Trophoblast cell (in vitro differentiated cells and primary cell): ENCODE results near the gene TSHZ1.

Experiments
- DNase-seq, 2 donors: peaks; one replicate each; pipeline ENCODE4 v3.0.0-alpha.2; 2016
- H2AFZ ChIP-seq: 2 replicates; pipeline ENCODE4 v1.6.1; 2013; ENCODE audit warnings: low read length, moderate library complexity, mild to moderate bottlenecking; ENCODE audit not compliant: insufficient read depth, poor library complexity
- H2AK5ac ChIP-seq: 2 replicates; pipeline ENCODE4 v1.6.1; 2013; ENCODE audit warnings: mild to moderate bottlenecking, low read length
- H2BK120ac ChIP-seq: 2 replicates; pipeline ENCODE4 v1.6.1; 2013; ENCODE audit warnings: low read length, mild to moderate bottlenecking, moderate library complexity; ENCODE audit not compliant: insufficient read depth, poor library complexity
- H2BK12ac ChIP-seq: 2 replicates; pipeline ENCODE4 v1.6.1; 2013; ENCODE audit warnings: mild to moderate bottlenecking, low read length, moderate library complexity
- H2BK5ac ChIP-seq: 2 replicates; pipeline ENCODE4 v1.6.1; 2013; ENCODE audit warnings: low read length, low read depth, moderate library complexity, mild to moderate bottlenecking; ENCODE audit not compliant: poor library complexity
- H3K14ac ChIP-seq: 2 replicates; pipeline ENCODE4 v1.6.1; 2013; ENCODE audit warnings: mild to moderate bottlenecking, low read length
- H3K18ac ChIP-seq: 2 replicates; pipeline ENCODE4 v1.6.1; 2013; ENCODE audit warnings: mild to moderate bottlenecking, low read length
- H3K23ac ChIP-seq: 2 replicates; pipeline ENCODE4 v1.6.1; 2013; ENCODE audit warnings: low read length
- H3K27ac ChIP-seq: 2 replicates; pipeline ENCODE4 v1.5.1; 2013; ENCODE audit warnings: low read depth, mild to moderate bottlenecking, inconsistent platforms, low read length, moderate library complexity
- H3K27me3 ChIP-seq: 2 replicates; pipeline ENCODE4 v1.6.1; 2013; ENCODE audit warnings: inconsistent platforms, mild to moderate bottlenecking, low read length, moderate library complexity; ENCODE audit not compliant: insufficient read depth
- H3K36me3 ChIP-seq, 2 experiments: 1 replicate in 1 of 2; 2 replicates in 1 of 2; pipeline ENCODE4 v1.6.1; 2013; ENCODE audit warnings: low read length in 2 of 2, mild to moderate bottlenecking in 2 of 2, moderate library complexity in 1 of 2; ENCODE audit not compliant: insufficient read depth in 2 of 2, control insufficient read depth in 1 of 2
- H3K4ac ChIP-seq: 2 replicates; pipeline ENCODE4 v1.6.1; 2013; ENCODE audit warnings: low read depth, mild to moderate bottlenecking, low read length, moderate library complexity
- H3K4me1 ChIP-seq, 2 experiments: 1 replicate in 1 of 2; 2 replicates in 1 of 2; pipeline ENCODE4 v1.6.1; 2013; ENCODE audit warnings: low read length in 2 of 2, mild to moderate bottlenecking in 2 of 2, moderate library complexity in 1 of 2; ENCODE audit not compliant: insufficient read depth in 2 of 2, control insufficient read depth in 1 of 2
- H3K4me2 ChIP-seq: 2 replicates; pipeline ENCODE4 v1.6.1; 2013; ENCODE audit warnings: inconsistent platforms, mild to moderate bottlenecking, low read length, moderate library complexity
- H3K4me3 ChIP-seq: 2 replicates; pipeline ENCODE4 v1.5.1; 2013; ENCODE audit warnings: mild to moderate bottlenecking, low read depth, low read length, inconsistent platforms
- H3K79me1 ChIP-seq: one replicate; pipeline ENCODE4 v1.6.1; 2013; ENCODE audit warnings: low read length
- H3K79me2 ChIP-seq: 2 replicates; pipeline ENCODE4 v1.6.1; 2013; ENCODE audit warnings: low read length, mild to moderate bottlenecking; ENCODE audit not compliant: control insufficient read depth, insufficient read depth, poor library complexity
- H3K9ac ChIP-seq: 2 replicates; pipeline ENCODE4 v1.6.1; 2013; ENCODE audit warnings: mild to moderate bottlenecking, low read length
- H3K9me3 ChIP-seq: 2 replicates; pipeline ENCODE4 v1.6.1; 2013; ENCODE audit warnings: low read depth, mild to moderate bottlenecking, control low read depth, inconsistent platforms, low read length; ENCODE audit not compliant: insufficient read depth
- H4K12ac ChIP-seq: 2 replicates; pipeline ENCODE4 v1.6.1; 2013; ENCODE audit warnings: low read depth, mild to moderate bottlenecking, low read length, moderate library complexity
- H4K8ac ChIP-seq: 2 replicates; pipeline ENCODE4 v1.6.1; 2013; ENCODE audit warnings: low read depth, mild to moderate bottlenecking, low read length, moderate library complexity
- H4K91ac ChIP-seq: one replicate; pipeline ENCODE4 v1.6.1; 2013; ENCODE audit warnings: low read depth, mild to moderate bottlenecking, low read length, moderate library complexity
- WGBS: extraction: QIAGEN DNeasy Blood & Tissue Kit; methylation state at CpG from one replicate; pipeline ENCODE4 v1.1.7; 2013; ENCODE audit warnings: missing lambda C conversion rate; ENCODE audit not compliant: insufficient read length, insufficient coverage; ENCODE audit errors: extremely low coverage; 5-methylcytosine and 5-hydroxymethylcytosine counted together

TSHZ1 gene

GRCh38 chr18:75277610-75277928, 67.0 kb downstream of the TSHZ1 start:
- H3K79me2 ChIP-seq = no peaks in the 10 kb centered on the region
- no peak overlapping the region for H3K27ac ChIP-seq
- WGBS = no CpG with 5 or more reads among the region's 4 CpGs
- H4K91ac ChIP-seq = no peak overlapping the region
- no peak overlapping the region for H2BK12ac ChIP-seq
- no peak overlapping the region for H3K4me3 ChIP-seq
- no peak overlapping the region for H3K14ac ChIP-seq
- H2BK5ac ChIP-seq = no peak overlapping the region
- DNase-seq = no peak
- no peak overlapping the region for H2BK120ac ChIP-seq
- no peak overlapping the region for H3K4ac ChIP-seq
- H3K4me1 ChIP-seq = no peaks in the 10 kb centered on the region
- no peak overlapping the region for H2AK5ac ChIP-seq
- H3K18ac ChIP-seq = no peak overlapping the region
- H4K8ac ChIP-seq = no peak overlapping the region
- H3K36me3 ChIP-seq = no peaks in the 10 kb centered on the region
- no peak overlapping the region for H3K9ac ChIP-seq
- peaks cover under 1% of the 10 kb centered on the region for H3K9me3 ChIP-seq
- no peaks in the 10 kb centered on the region for H3K79me1 ChIP-seq
- H3K4me2 ChIP-seq = no peak overlapping the region
- H3K23ac ChIP-seq = no peak overlapping the region
- H3K27me3 ChIP-seq = no peaks in the 10 kb centered on the region
- H4K12ac ChIP-seq = no peak overlapping the region
- H2AFZ ChIP-seq = no peak overlapping the region

- WGBS = no CpG with 5 or more reads among the region's 5 CpGs
- Histone ChIP-seq H4K8ac (no peak overlapping the region), H3K79me2 (no peaks in the 10 kb centered on the region), H3K4me3 (no peak overlapping the region), H2BK5ac (no peak overlapping the region), H4K12ac (no peak overlapping the region), H2BK12ac (no peak overlapping the region), H3K36me3 (no peaks in the 10 kb centered on the region), H3K14ac (no peak overlapping the region), H2AFZ (no peak overlapping the region), H3K4ac (no peak overlapping the region), H3K9me3 (peaks cover 2% of the 10 kb centered on the region), H2BK120ac (no peak overlapping the region), H3K18ac (no peak overlapping the region), H4K91ac (no peak overlapping the region), H3K27ac (no peak overlapping the region), H3K4me1 (no peaks in the 10 kb centered on the region), H3K9ac (no peak overlapping the region), H3K4me2 (no peak overlapping the region), H3K27me3 (no peaks in the 10 kb centered on the region), H3K79me1 (no peaks in the 10 kb centered on the region), H2AK5ac (no peak overlapping the region), H3K23ac (no peak overlapping the region)
- DNase-seq = no peak
These were observed 68.8 kb downstream of the TSHZ1 start for GRCh38 chr18:75279381-75279780.

DNA sequence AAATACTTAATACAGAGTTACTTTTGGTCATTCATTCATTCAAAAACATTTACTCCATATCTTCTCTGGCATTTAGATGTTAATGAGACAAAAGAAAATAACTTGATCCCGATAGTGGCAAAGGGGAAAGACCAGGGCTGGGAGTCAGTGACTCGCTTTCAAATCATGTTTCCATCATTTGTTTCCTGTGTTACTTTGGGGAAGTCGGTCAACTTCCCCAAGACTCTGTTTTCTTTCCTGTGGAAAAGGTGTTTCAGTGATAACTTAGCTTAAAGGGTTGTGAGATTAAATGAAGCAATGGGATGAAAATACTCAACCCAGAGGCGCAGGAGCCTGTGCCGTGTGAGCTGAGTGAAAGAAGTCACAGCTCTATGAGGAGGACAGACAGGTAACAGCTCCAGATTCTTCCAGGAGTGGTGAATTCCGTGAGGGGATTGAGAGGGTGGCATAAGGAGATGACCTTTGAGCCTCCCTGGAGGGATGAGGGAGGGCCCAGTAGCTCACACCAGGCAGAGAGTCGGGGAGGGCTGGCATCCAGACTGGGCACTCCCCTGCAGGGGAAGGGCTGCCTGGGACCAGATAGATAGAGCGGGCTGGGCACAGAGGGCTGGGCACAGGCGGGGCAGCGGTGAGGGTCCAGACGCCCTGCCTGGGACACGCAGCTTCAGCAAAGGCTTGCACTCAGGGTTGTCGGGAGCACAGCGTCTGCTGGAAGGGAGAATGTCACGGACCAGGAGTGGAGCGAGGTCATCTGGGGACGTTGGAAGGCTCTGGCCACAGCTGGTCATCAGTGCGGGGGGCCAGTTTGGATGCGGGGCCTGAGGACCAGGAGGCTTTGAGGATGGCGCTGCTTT, 70.1 kb downstream of the TSHZ1 start:
- no peak overlapping the region for H4K8ac ChIP-seq
- no peak overlapping the region for H3K4me2 ChIP-seq
- no peak overlapping the region for H2AK5ac ChIP-seq
- no peak overlapping the region for H3K9ac ChIP-seq
- H3K27ac ChIP-seq = no peak overlapping the region
- H3K14ac ChIP-seq = no peak overlapping the region
- H3K79me1 ChIP-seq = no peaks in the 10 kb centered on the region
- no peak overlapping the region for H3K4me3 ChIP-seq
- H3K36me3 ChIP-seq = no peaks in the 10 kb centered on the region
- no peaks in the 10 kb centered on the region for H3K79me2 ChIP-seq
- H2AFZ ChIP-seq = no peak overlapping the region
- H2BK5ac ChIP-seq = no peak overlapping the region
- peaks cover 3% of the 10 kb centered on the region for H3K9me3 ChIP-seq
- DNase-seq = no peak
- no peaks in the 10 kb centered on the region for H3K4me1 ChIP-seq
- H3K27me3 ChIP-seq = no peaks in the 10 kb centered on the region
- H3K23ac ChIP-seq = no peak overlapping the region
- H2BK12ac ChIP-seq = no peak overlapping the region
- H3K18ac ChIP-seq = no peak overlapping the region
- no peak overlapping the region for H2BK120ac ChIP-seq
- H4K91ac ChIP-seq = no peak overlapping the region
- WGBS = no CpG with 5 or more reads among the region's 20 CpGs
- no peak overlapping the region for H4K12ac ChIP-seq
- no peak overlapping the region for H3K4ac ChIP-seq

DNA sequence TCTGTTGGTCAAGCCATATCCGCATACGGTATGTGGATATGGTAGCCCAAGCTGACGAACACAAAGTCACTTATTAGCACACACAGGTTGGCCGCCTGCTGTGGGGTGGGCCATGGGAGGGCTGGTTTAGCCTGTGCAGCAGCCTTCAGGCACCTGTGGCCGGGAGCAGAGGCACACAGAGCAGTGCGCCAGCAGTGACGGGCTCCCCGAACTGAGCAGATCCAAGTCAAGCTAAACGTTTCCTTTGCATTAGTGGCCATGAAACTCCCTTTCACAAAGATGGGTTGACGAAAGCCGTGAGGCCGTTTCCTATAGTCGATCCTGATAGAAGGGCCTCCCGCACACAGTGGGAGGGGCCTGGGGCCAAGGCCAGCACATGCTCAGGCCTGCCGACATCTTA, 72.1 kb downstream of the TSHZ1 start:
- no peak overlapping the region for H2AFZ ChIP-seq
- H3K4me2 ChIP-seq = no peak overlapping the region
- H2BK12ac ChIP-seq = no peak overlapping the region
- no peaks in the 10 kb centered on the region for H3K79me1 ChIP-seq
- no peak overlapping the region for H3K23ac ChIP-seq
- no peaks in the 10 kb centered on the region for H3K27me3 ChIP-seq
- no peak overlapping the region for H3K4me3 ChIP-seq
- H2BK120ac ChIP-seq = no peak overlapping the region
- no peak overlapping the region for H4K91ac ChIP-seq
- no peak overlapping the region for H2AK5ac ChIP-seq
- no peak overlapping the region for H4K8ac ChIP-seq
- H2BK5ac ChIP-seq = no peak overlapping the region
- H3K4ac ChIP-seq = no peak overlapping the region
- peaks cover 12% of the 10 kb centered on the region for H3K9me3 ChIP-seq
- no peaks in the 10 kb centered on the region for H3K36me3 ChIP-seq
- no peaks in the 10 kb centered on the region for H3K4me1 ChIP-seq
- no peaks in the 10 kb centered on the region for H3K79me2 ChIP-seq
- DNase-seq = no peak
- no peak overlapping the region for H3K9ac ChIP-seq
- H4K12ac ChIP-seq = no peak overlapping the region
- H3K27ac ChIP-seq = no peak overlapping the region
- H3K14ac ChIP-seq = no peak overlapping the region
- no peak overlapping the region for H3K18ac ChIP-seq
- WGBS = no CpG with 5 or more reads among the region's 15 CpGs
